GM19468 (cell line): Measurements from ENCODE around the gene CHST2.
"Not testable (repeated sequence)": the region's sequence is repeated elsewhere in the genome, so short reads cannot be mapped to it uniquely, and the experiment has no call there.

Experiments used
- ATAC-seq: cut with Tn5 transposase; IDR thresholded peaks from one replicate; pipeline ENCODE4 v1.9.1; 2021; ENCODE audit warnings: mild to moderate bottlenecking, moderate library complexity, moderate number of reproducible peaks; ENCODE audit not compliant: unreplicated experiment; ENCODE audit errors: extremely low read depth

CHST2 gene

DNA sequence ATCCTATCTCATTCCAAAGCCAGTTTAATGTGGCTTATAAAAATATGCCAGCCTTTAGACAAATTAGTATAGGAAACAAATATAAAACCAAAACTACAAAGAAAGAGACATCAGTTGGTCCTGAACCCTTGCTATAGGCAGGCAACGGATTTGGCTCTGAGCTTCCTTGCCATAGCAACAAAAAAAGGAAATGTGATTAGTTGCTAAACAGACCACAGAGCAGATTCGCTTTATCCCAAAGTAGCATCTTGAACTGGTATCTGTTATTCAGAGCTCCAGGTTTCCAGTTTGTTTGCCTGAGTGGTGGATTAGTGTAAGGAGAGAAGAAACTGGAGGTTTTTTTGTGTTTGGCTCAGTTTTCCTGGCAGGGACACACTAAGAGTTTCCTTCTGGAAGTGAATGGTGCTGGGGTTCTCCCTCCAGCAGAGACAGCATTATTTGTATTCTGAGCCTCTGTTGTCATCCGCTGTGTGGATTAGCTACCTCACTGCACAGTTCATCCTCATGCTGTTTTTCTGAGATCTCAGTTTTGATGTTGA, 44.1 kb downstream of the CHST2 start:
- no peak for ATAC-seq

DNA sequence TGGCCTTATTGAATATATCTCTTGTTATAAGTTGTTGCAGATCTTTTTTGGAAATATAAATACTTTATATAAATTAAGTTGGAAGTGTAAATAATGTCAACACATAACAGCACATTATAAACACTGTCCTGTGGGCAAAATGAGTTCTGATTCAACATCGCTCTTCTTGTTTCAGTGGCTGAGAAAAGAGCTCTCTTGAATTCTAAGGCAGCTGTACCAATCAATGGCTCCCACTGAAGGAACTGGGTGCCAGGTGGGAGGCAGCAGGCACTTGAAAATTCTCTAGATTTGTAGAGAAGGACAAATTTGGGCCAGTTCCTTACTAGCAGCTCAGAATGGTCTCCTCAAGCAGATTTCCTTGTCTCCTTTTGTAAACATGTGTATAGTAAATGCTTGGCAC, 45.6 kb downstream of the CHST2 start:
- no peak for ATAC-seq

GRCh38 chr3:143165612-143166285, 46.2 kb downstream of the CHST2 start:
- ATAC-seq, result not testable (repeated sequence)

DNA sequence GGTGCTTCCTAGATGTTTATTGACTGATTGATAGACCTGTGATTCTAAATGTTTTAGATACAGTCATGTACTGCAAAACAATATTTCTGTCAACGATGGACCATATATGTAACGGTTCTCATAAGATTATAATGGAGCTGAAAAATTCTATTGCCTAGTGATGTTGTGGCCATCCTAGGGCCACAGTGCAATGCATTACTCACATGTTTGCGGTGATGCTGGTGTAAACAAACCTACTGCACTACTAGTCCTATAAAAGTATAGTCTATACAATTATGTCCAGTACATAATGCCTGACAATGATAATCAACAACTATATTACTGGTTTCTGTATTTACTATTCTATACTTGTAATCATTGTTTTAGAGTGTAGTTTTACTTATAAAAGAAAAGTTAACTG, 46.8 kb downstream of the CHST2 start:
- ATAC-seq, result no peak

GRCh38 chr3:143167969-143168854, 48.6 kb downstream of the CHST2 start:
- no peak for ATAC-seq

DNA sequence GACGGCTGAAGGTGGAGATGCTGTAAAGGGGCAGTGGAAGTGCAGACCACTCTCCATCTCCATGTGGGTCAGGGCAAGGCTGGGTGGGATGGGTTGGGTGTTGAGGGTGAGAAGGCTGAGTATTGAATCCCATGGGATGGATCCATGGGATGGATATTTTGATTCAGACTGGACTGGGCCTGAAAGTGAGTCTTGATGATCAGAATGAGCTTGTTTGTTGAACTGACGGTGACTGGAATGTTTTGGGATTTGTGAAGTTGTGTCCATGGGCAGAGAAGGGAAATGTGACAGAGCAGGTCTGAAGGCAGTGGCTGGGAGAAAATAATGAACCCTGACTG, 49.3 kb downstream of the CHST2 start:
- no peak for ATAC-seq

- ATAC-seq, result no peak
These were observed 50.5 kb downstream of the CHST2 start for GRCh38 chr3:143170074-143170473.

GRCh38 chr3:143170676-143171075, 51.1 kb downstream of the CHST2 start:
- ATAC-seq, result no peak

DNA sequence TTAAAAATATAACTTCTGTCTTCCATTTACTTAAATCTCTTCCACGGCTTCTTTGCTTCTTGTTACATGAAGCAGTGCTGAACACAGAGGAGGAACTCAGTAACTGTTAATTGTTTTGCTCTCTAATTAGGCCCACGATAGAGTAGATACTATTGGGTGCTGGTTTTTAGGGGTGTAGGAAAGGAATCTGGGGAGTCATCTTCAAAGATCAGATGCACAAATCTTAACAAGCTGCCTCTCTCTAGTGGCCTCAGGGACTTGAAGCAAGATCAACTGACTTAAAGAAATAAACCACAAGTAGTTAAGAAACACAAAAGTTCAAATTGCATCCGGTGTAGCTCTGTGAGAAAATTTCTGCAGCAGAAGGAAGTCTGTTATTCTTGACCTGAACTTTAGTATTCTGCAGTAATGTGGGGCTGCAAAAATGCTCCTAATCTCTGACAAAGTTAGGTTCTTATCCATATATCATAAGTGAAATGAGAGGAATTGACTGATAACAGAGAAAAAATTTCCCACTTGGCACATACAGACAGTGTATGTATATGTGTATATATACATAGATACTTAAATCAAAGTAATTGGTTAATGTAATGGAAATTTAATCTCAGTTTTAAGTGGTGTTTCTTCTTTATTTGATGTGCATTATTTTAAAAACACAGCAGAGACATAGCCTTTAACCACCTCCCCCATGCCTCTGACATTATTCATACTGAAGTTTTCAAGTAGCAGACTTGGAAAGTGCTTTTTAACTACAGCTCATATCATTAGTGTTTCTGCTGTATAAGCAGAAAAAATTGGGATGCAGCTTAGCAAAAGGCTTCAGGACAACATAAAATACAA, 51.8 kb downstream of the CHST2 start:
- ATAC-seq, result no peak

DNA sequence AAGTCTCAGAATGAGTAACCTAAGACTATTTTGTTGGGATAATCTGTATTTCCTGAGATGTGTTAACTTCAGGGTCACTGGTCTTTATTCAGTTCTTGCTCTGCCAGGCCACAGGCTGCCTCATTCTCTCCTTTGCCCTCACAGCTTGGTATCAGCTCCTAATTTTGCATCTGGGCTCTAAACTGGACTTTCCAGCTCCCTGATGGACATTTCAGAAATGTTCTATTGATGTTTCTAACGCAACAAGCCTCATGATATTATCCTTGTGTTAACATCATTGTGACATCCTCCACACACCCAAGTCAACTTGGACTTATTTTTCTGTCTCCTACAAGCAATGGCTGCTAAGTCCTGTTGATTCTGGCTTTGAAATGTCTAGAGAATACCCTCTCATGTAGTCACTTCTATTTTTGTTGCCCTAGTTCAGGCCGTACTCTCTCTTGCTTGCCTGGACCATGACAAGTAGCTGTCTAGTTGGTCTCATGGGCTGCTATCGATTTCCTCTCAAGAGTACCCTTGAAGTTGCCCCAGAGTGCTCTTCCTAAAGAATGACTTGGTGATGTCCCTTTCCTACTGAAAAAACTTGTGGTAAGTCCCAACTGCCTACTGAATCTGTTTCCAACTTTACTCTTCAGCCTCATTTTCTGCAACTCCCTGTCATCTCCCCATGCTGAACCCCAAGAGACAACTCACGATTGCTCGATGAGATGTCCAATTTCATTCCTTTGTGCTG, 52.7 kb downstream of the CHST2 start:
- ATAC-seq, result no peak

DNA sequence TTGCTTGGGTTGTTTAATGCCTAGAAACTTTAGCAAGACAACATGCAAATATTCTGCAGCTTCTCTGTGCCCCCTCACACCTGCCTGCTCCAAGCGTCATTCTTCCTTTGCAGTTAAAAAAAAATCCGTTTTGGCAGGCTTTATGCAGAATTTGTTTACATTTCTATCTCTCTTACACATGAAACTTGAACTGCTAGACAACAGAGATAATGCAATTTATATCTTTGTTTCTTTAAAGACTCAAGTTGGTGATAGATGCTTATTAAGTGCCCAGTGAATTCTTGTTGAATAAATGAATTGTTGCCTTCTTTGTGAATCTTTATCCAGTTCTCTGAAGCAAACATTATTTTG, 53.2 kb downstream of the CHST2 start:
- no peak for ATAC-seq

- no peak for ATAC-seq
These were observed 53.7 kb downstream of the CHST2 start for GRCh38 chr3:143173242-143173641.
